Stimulated activated CD8-positive, alpha-beta memory T cell treated with anti-CD3 and anti-CD28 coated beads, Interleukin-2, amount 100 ng/mL, for 48 hours (primary cell): ENCODE measurements around the gene RECQL5.
A peak's percentile ranks its signal among the peaks of the same experiment; 100 is the strongest.
"Not testable (repeated sequence)": the region's sequence is repeated elsewhere in the genome, so short reads cannot be mapped to it uniquely, and the experiment has no call there.

ENCODE experiments used
- DNase-seq, 2 donors: peaks; one replicate each; pipeline ENCODE4 v3.0.0-alpha.2; 2020; ENCODE audit warnings: low read depth in 2 of 2

RECQL5 gene

DNA sequence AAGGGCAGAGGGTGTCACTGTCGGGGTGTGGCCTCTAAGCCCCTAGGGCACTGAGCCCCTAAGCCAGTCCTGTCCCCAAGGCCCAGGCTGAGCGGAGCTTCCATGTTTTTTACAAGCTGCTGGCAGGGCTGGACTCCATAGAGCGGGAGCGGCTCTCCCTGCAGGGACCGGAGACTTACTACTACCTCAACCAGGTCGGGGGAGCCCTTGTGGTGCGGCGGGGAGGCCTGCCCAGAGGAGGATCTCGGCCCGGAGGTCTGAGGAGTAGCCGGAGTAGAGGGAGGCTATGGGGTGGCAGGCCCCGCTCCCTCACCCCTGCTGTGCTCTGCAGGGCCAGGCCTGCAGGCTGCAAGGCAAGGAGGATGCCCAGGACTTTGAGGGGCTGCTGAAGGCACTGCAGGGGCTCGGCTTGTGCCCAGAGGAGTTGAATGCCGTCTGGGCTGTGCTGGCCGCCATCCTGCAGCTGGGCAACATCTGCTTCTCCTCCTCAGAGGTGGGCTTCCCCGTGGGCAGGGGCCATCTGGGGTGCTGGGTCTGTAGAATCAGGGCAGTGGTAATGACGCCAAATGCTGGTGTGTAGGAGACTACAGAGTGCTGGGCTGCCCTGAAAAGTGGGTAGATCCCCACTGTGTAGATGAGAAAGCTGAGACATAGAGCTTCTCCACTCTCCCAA, 74.5 kb downstream of the RECQL5 start:
- DNase-seq: no peak

GRCh38 chr17:75591722-75592302, 75.1 kb downstream of the RECQL5 start:
- DNase-seq: no peak

- no peak for DNase-seq
These were observed 75.9 kb downstream of the RECQL5 start for GRCh38 chr17:75590849-75591721.

DNA sequence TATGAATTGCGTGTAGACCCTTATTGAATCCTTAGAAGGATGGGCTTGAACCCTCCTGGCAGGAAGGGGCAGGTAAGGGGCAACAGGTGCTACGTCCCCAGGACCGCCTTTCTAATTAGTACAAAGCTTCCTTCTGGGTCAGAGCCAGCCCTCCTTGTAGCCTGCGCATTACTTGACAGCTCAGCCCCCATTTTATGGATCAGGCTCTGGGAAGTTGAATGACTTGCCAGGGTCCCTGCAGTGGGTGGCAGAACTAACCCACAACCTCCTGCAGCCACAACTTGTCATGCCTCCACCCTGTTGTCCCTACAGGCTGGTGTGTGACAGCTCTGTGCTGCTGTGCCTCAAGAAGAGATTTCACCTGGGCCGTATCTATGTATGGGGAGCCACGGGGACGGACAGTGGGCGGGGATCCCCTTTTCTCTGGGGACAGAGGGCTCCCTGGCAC, 76.6 kb downstream of the RECQL5 start:
- no peak for DNase-seq

DNA sequence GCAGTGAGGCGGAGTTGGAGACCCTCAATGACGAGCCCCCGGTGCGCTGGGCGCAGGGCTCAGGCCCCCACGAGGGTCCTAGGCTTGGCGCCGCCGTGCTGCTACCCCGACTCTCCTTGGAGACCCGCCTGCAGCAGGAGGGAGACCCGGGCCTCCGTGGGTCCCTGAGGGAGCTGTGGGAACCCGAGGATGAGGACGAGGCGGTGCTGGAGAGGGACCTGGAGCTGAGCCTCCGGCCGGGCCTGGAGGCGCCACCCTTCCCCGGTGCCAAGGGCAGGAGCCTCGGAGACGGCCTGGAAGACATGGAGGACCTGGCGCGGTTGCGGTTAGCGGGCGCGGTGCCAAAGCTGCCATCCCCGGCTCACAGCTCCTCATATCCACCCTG, 77.0 kb downstream of the RECQL5 start:
- no peak for DNase-seq

DNA sequence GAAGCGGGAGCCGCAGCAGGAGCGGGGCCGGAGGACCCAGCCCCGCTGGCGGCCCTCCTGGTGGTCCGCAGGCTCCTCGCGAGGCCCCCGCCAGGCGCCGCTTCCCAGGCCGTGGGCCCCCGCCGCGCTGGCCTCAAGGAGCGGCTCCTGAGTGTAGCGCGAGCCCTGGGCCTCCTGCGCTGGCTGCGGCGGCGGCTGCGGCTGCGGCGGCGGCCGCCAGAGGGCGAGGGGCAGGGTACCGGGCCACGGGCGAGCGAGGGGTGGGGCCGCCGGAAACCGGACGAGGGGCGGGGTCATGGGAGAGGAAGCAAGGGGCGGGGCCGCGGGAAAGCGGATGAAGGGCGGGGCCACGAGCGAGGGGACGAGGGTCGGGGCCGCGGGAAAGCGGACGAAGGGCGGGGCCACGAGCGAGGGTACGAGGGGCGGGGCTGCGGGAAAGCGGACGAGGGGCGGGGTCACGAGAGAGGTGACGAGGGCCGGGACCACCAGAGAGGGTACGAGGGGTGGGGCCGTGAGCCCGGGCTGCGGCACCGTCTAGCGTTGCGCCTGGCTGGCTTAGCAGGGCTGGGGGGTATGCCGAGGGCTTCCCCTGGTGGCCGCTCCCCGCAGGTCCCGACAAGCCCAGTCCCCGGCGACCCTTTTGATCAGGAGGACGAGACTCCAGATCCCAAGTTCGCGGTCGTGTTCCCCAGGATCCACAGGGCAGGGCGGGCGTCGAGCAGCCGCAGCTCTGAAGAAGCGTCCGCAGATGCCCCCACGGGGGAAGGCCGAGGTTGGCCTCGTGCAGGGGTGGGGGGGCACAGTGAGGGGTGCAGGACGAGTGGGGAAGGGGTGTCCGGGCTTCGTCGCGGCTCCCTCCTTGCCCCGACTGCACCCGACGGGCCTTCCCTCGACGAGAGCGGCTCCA, 77.7 kb downstream of the RECQL5 start:
- DNase-seq: peak; percentile 97 to 99

GRCh38 chr17:75588596-75589011, 78.3 kb downstream of the RECQL5 start:
- DNase-seq: no peak

DNA sequence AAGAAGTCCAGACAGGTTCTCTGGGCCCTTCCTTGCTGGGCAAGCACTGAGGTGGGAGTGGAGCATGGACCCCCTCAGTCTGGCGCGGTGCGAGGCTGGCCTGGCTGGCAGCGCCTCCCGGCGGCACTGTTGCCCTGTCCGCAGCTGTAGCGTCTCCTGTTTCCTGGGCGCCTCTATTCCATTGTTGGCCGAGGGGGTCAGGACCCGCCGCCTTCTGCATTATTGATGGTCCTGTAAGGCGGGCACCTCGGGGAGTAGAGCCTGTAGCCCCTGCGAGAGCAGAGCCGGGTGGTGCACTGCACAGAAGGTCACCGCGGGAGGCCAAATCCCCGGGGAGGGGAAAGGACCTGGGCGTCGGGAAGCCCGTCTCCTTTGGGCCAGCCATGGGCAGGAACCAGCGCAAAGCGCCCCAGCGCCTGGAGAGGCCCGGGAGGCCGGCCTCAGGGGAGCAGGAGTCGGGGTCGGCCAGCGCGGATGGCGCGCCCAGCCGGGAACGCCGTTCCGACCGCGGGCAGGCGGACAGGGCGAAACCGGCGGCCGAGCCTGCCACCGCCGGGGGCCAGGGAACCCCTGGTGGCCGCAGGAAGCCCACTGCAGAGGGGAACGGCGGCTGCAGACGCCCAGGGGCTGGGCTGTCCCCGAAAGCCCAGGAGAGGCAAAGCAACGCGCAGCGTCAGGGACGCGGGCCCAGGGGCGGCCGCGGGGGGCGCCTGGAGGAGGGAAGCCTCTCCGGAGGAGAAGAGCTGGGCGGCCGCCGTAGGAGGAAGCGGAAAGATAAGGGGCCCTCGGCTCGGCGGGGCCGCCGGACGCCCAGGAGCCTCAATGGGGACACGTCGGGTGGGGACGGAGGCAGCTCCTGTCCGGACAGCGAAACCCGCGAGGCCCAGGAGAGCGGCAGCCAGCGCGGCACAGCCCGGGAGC, 79.0 kb downstream of the RECQL5 start, which contains the start of gene MYO15B:
TSS of gene MYO15B (plus strand) at position 126 of the 921 bp plus-strand sequence. CDS start at position 384, 258 bp downstream.
- DNase-seq: peak; percentile 41 to 46

- no peak for DNase-seq
These were observed 82.1 kb downstream of the RECQL5 start for GRCh38 chr17:75584849-75585175.

GRCh38 chr17:75583197-75583596, 83.8 kb downstream of the RECQL5 start:
- DNase-seq: not testable (repeated sequence)

DNA sequence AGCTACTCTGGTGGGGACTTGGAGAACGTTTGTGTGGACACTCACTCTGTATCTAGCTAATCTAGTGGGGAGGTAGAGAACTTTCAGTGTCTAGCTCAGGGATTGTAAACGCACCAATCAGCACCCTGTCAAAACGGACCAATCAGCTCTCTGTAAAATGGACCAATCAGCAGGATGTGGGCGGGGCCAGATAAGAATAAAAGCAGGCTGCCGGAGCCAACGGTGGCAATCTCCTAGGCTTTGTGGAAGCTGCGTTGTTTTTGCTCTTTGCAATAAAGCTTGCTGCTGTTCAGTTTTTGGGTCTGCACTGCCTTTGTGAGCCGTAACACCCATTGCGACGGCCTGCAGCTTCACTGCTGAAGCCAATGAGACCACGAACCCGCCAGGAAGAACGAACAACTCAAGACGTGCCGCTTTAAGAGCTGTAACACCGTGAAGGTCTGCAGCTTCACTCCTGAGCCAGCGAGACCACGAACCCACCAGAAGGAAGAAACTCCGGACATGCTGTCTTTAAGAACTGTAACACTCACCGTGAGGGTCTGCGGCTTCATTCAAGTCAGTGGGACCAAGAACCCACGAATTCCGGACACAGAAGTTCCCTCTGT, 85.7 kb downstream of the RECQL5 start:
- DNase-seq: peak; percentile 31 to 55
